GM12891 (cell line): Measurements from ENCODE around the gene PTPRG.
"Not testable (repeated sequence)": the region's sequence is repeated elsewhere in the genome, so short reads cannot be mapped to it uniquely, and the experiment has no call there.

Experiments used
- DNase-seq: peaks from one replicate; pipeline ENCODE4 v3.0.0; 2011; ENCODE audit warnings: low spot score; ENCODE audit not compliant: insufficient read length
- FAIRE-seq: peaks from 2 replicates; lab custom pipeline; 2011; peaks lifted over from hg19 to GRCh38; lab: Jason Lieb, UNC
- PAX5 ChIP-seq: IDR thresholded peaks from 2 replicates; pipeline ENCODE4 v1.6.1; 2011; ENCODE audit warnings: low read length, moderate library complexity, mild to moderate bottlenecking; ENCODE audit not compliant: insufficient read depth, severe bottlenecking
- POLR2A ChIP-seq: IDR thresholded peaks from 2 replicates; pipeline ENCODE4 v1.6.1; 2011; ENCODE audit warnings: low read depth, low read length, control low read depth
- POLR2AphosphoS5 ChIP-seq: IDR thresholded peaks from 2 replicates; pipeline ENCODE4 v1.6.1; 2011; ENCODE audit warnings: low read depth, low read length, control low read depth
- POU2F2 ChIP-seq: IDR thresholded peaks from 2 replicates; pipeline ENCODE4 v1.6.1; 2011; ENCODE audit warnings: low read depth, mild to moderate bottlenecking, control low read depth, low read length, moderate library complexity
- SPI1 ChIP-seq: IDR thresholded peaks from 2 replicates; pipeline ENCODE4 v1.6.1; 2011; ENCODE audit warnings: low read depth, low read length, control low read depth
- TAF1 ChIP-seq: IDR thresholded peaks from 2 replicates; pipeline ENCODE4 v1.6.1; 2011; ENCODE audit warnings: low read depth, low read length, control low read depth

Gene PTPRG

DNA sequence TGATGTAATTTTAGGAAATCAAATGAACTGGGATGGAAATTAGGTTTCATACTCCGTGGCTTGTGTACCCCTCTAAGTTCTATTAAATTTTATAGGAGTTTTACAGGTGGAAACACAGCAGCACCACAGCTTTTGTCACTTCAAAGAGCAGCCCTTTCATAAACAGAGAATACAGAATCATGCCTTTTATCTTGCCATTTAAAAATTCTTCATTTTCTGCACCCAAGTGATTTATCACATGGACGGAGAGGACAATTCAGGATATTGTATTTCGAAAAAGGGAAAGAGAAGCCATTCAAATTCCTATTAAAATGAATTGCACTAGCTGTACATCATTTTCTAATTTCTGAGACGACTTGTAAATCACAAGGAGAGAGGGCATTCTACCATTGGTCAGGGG is 245.4 kb downstream of the PTPRG start:
- no peak for FAIRE-seq
- DNase-seq, result no peak
- TF ChIP-seq TAF1 (no peak), SPI1 (no peak), POLR2A (no peak), PAX5 (no peak), POU2F2 (no peak), POLR2AphosphoS5 (no peak)

DNA sequence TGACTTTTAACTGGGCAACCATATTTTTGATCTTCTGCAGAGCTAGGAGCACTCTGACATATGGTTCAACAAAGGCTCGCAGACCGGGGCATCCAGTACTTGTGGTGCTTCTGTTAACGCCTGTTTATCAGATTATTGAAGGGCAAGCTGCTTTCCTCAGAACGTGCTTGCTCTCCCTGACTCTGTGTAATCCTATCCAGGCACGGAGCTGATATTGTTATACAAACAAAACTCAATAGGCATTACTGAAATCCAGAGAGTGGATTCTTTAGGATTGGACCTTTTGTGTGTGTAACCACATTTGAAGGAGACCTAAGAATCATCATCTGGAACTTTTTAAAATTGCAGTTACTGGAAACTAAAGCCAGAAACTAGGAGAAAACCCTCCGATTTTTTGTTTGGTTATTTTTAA is 246.5 kb downstream of the PTPRG start:
- TF ChIP-seq SPI1, result no peak
- no peak for TF ChIP-seq PAX5
- TF ChIP-seq POLR2A, result no peak
- TF ChIP-seq TAF1, result no peak
- TF ChIP-seq POLR2AphosphoS5, result no peak
- no peak for TF ChIP-seq POU2F2
- DNase-seq (no peak), FAIRE-seq (no peak)

DNA sequence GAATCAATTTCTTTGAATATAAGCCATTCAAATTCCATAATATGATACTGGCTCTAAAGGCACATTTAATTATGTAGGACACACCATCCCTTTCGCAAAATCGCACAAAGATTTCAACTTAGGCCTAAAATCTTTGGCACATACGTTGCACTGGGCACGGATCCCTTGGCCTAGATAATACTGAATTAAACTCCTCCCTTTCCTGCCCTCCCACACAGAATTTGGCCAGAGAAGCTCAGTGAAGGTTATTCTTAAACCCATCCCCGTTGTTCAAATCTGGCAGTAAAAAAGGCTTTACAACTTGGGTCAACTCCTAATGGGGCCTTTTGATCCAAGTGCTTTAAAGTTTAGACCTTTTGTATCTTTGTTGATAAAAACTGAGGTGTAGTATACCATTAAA is 247.2 kb downstream of the PTPRG start:
- TF ChIP-seq TAF1, result no peak
- no peak for TF ChIP-seq SPI1
- no peak for TF ChIP-seq PAX5
- DNase-seq (no peak), FAIRE-seq (no peak)

DNA sequence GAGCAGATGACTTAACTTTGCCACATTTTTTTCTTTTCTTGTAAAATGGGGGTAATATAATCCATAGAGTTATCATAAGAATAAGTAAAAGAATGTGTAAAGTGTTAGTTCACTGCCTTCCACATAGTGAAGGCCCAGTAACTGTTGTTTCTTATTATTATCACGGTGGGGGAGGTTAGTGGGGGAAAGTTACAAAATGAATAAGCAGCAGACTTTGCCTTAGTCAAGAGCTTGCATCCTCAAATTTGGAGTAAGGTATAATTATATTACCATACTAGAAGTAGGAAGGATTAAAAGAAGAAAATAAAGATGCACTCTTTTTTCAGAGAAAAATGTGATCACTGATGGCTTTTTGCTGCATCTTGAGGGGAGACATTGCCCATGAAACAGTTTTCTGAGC is 247.6 kb downstream of the PTPRG start:
- TF ChIP-seq SPI1 (no peak), POU2F2 (no peak), PAX5 (no peak), POLR2A (no peak)
- FAIRE-seq (no peak), DNase-seq (no peak)

DNA sequence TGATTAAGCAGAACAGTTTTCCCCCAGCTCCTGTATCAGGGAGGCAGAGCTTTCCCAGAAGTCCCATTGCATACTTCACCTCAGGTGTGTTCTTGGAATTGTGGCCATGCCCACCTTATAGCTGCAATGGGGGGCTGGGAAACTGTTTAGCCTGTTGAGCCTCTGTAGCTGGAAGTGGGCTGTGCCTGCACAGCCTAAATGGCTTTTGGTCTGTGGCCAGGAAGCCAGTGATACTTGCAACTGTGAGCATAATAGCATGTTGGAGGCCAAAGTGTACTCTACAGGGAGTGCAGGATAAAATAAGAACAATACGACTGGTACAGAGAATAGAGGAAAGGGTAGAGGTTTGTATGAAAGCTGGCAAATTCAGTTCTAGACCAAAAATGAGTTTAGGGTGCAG is 248.5 kb downstream of the PTPRG start:
- FAIRE-seq, result no peak
- TF ChIP-seq POU2F2 (no peak), POLR2AphosphoS5 (no peak), POLR2A (no peak), SPI1 (no peak), PAX5 (no peak), TAF1 (no peak)

DNA sequence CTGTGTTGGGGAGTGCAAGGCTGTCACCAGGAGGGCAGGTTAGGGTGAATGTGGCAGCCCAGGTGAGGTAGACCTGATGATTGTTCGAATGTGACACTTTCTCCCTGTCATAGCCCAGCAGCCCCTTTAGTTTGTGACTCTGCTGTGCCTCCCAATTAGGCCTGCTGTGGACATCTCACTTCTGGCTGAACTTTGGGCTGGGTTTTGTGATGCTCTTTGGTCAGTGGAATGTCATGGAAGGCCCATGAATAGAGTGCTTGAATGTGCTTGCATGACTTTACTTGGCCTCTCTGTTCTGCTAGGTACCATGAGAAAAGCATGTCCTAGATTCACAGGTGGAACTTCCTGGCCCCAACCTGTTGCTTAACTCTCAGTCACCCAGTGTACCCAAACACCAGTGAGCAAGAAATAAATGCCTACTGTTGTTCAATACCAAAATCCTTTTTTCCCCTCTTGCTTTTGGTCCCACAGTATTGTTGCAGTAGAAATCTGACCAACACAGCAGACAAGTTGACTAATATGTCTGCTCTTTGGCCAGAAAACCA is 249.7 kb downstream of the PTPRG start:
- TF ChIP-seq SPI1, result no peak
- TF ChIP-seq PAX5, result no peak
- no peak for TF ChIP-seq POU2F2
- TF ChIP-seq POLR2A, result no peak
- no peak for DNase-seq
- no peak for FAIRE-seq

More for the DNA sequence above, 248.5 kb downstream of the PTPRG start:
- no peak for DNase-seq

DNA sequence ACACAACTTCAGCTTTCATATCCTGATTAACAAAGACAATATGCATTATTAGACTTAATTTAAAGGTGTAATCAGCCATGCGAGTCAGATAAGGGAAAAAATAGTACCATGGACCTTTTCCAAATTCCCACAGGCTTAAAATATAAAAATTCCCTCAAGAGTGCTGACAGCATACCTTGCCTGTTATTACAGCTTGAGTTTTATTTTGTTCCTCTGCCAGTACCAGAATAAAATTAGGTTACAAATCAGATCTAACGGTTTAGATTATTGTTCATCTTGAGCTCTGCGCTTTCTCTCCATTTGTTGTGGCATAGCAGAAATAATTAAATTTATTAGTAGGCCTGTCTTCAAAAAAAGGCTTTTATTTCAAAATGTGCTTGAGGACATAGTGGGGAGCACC is 250.3 kb downstream of the PTPRG start:
- FAIRE-seq, result no peak

DNA sequence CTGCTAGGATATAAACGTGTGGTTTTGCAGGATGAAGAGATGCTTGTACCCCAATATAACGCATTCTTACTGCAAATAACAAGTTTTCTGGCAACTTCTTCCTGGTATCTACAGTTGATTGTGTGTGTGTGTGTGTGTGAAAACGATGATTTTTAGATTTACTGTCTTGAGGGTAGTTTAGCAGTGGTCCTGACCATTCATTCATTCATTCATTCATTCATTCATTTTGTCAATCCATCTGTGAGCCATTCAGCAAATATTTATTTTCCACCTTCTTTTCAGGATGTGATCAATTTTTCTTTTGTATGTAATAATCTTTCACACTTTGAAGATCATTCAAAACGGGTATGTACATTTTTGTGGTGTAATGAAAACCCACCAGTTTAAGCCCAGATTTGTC is 250.7 kb downstream of the PTPRG start:
- DNase-seq, result no peak
- FAIRE-seq, result no peak
- TF ChIP-seq TAF1 (no peak), POU2F2 (no peak), SPI1 (no peak), POLR2A (no peak), PAX5 (no peak), POLR2AphosphoS5 (no peak)

More for the DNA sequence above, 250.3 kb downstream of the PTPRG start:
- no peak for DNase-seq
- TF ChIP-seq TAF1 (no peak), POLR2AphosphoS5 (no peak), PAX5 (no peak), POLR2A (no peak), POU2F2 (no peak)

DNA sequence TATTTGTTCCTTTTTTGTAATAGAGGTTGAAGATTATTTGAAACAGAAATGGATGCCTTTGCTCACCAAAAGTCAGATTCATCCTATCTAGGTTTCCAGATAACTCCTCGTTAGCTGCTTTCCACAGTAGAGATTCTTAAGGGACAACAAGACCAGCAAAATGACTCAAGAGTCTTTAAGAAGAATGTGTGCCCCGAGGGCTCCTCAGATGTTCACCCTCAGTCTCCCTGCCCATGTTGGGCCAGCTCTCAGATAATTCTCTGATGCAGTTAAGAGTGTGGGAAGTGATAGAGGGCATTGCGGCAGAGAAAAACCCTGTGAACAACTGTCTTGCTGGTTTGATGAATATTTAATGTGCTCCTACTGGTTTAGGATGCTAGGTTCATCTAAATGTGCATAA is 251.1 kb downstream of the PTPRG start:
- FAIRE-seq, result no peak
- DNase-seq, result no peak
- no peak for TF ChIP-seq TAF1
- no peak for TF ChIP-seq PAX5
- TF ChIP-seq POU2F2, result no peak
- no peak for TF ChIP-seq POLR2AphosphoS5
- TF ChIP-seq POLR2A, result no peak
- no peak for TF ChIP-seq SPI1

DNA sequence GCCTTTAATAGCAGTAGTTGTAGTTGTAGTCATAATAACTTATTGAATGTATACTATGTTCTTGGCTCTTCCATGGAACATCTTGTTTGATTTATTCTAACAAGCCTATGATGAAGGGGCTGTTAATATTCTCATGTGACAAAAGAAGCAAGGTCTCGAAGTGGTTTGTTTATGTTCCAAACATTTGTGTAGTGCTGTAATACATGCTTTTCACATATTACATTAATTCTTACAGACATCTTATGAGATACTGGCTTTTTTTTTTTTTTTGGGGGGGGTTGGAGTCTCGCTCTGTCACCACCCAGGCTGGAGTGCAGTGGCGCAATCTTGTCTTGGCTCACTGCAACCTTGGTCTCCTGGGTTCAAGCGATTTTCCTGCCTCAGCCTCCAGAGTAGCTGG is 252.3 kb downstream of the PTPRG start:
- no peak for DNase-seq
- no peak for FAIRE-seq

DNA sequence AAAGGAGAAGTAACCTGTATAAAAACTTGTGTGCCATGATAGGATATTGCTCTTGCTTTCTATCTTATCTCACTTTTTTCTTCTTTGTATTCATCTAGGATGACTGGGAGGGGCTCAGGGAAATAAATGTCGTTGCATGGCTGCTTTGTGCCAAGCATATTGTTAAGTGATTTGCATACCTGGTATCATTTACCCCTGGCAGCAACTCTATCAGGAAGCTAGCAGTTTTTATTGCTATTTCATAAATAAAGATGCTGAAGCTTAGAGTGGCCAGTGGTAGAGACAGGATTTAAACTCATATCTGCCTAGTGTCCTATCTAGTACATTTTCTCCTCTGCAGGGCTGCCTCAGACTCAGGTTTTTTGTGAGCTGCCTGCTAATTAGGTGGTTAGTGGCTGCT is 253.3 kb downstream of the PTPRG start:
- FAIRE-seq (no peak), DNase-seq (no peak)
- TF ChIP-seq SPI1, result no peak
- TF ChIP-seq POU2F2, result no peak
- no peak for TF ChIP-seq POLR2AphosphoS5
- TF ChIP-seq PAX5, result no peak
- no peak for TF ChIP-seq POLR2A
- TF ChIP-seq TAF1, result no peak

More for the DNA sequence above, 252.3 kb downstream of the PTPRG start:
- TF ChIP-seq TAF1, result no peak
- no peak for TF ChIP-seq PAX5
- TF ChIP-seq POLR2AphosphoS5, result no peak
- TF ChIP-seq SPI1, result no peak
- no peak for TF ChIP-seq POLR2A
- no peak for TF ChIP-seq POU2F2

DNA sequence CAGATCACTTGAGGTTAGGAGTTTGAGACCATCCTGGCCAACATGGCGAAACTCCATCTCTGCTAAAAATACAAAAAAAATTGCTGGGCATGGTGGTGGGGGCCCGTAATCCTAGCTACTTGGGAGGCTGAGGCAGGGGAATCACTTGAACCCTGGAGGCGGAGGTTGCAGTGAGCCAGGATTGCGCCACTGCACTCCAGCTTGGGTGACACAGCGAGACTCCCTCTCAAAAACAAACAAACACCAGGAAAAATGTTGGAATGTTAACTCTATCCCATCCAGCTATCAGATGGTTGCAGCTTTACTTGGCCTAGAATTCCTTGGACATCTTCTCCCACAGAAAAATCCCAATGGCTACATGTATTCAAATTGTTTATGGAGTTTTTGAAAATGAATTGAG is 254.9 kb downstream of the PTPRG start:
- FAIRE-seq, result not testable (repeated sequence)

More for the DNA sequence above, 254.9 kb downstream of the PTPRG start:
- DNase-seq, result not testable (repeated sequence)
